Loucy (cell line): ENCODE results near the gene CLEC16A.

Experiments used
- EZH2phosphoT487 ChIP-seq: fragments of 200-600 bp; IDR thresholded peaks from 2 replicates; pipeline ENCODE4 v1.6.1; 2018; ENCODE audit warnings: antibody characterized with exemption, mild to moderate bottlenecking, moderate library complexity, borderline replicate concordance
- TF ChIP-seq, protein P1 (sequence below): fragments of 200-600 bp; sonication (generic); conservative IDR thresholded peaks from 2 replicates; pipeline ENCODE4 v1.5.1; 2014; ENCODE audit warnings: mild to moderate bottlenecking, antibody characterized with exemption, low read length

DNA sequence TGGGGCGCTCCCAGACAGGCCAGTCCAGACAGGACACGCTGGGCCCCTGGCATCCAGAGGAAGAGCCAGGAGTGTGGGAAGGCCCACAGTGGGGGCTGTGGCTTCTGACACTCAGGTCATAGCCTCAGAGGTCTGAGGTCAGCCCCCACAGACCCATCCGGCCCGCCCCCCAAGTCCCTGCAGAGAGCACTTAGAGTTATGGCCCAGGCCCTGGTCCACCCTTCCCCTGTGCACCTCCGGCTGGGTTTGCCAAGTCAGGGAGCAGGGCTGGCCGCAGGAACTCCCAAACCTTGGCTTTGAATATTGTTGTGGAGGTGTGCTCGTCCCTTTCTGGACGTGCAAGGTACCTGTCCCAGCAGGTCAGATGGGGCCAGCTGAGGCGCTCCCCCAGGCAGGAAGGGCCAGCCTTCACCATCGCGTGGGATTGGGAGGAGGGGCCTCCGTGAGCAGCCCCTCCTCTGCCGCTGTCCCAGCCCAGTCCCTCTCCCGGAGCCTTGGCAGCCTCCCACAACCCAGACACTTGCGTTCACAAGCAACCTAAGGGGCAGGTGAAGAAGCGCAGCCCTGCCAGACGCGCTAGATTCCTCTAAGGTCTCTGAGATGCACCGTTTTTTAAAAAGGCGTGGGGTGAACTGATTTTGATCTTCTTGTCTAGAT, 237.0 kb downstream of the CLEC16A start:
- TF ChIP-seq, protein P1, sequence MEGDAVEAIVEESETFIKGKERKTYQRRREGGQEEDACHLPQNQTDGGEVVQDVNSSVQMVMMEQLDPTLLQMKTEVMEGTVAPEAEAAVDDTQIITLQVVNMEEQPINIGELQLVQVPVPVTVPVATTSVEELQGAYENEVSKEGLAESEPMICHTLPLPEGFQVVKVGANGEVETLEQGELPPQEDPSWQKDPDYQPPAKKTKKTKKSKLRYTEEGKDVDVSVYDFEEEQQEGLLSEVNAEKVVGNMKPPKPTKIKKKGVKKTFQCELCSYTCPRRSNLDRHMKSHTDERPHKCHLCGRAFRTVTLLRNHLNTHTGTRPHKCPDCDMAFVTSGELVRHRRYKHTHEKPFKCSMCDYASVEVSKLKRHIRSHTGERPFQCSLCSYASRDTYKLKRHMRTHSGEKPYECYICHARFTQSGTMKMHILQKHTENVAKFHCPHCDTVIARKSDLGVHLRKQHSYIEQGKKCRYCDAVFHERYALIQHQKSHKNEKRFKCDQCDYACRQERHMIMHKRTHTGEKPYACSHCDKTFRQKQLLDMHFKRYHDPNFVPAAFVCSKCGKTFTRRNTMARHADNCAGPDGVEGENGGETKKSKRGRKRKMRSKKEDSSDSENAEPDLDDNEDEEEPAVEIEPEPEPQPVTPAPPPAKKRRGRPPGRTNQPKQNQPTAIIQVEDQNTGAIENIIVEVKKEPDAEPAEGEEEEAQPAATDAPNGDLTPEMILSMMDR: no peak
- TF ChIP-seq EZH2phosphoT487: no peak
